Cortex of kidney (tissue), 1 donor: ENCODE data around the gene MDK.

Experiments
- DNase-seq: peaks from one replicate; lab custom pipeline; 2025; lab: John Stamatoyannopoulos, UW

MDK gene, protein sequence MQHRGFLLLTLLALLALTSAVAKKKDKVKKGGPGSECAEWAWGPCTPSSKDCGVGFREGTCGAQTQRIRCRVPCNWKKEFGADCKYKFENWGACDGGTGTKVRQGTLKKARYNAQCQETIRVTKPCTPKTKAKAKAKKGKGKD

DNA sequence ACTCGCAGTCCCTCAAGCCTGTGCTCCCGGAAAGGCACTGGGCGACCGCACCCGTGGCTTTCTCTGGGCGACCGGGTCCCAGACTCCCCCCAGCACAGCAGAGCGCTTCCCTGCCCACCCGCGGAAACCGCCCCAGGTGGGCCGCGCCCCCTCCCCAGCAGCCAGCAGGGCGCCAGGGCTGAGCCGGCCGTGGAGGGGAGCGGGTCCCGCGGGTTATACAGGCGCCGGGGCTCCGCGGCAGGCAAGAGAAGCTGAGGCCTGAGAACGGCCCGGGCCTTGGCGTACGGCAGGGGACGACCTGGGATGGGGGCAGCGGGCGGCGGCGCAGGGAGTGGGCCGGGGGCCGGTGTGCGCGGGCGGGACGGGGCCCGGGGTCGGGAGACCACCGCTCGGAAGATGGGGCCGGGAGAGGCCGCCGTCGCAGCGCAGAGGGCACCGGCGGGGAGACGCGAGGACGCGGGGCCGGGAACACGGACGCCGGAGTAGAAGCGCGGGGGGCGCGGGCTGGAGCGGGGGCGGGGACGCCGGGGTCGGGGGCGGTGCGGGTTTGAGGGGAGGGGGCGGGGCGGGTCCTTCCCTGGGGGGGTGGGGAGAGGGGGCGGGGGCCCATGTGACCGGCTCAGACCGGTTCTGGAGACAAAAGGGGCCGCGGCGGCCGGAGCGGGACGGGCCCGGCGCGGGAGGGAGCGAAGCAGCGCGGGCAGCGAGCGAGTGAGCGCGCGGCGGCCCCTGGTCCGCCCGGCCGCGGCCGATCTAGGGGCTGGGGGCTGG lies at the start of gene MDK:
Gene MDK (plus strand): TSS at position 622 of the 771 bp plus-strand sequence. CDS start 389 bp downstream, outside the sequence.
- no peak for DNase-seq

DNA sequence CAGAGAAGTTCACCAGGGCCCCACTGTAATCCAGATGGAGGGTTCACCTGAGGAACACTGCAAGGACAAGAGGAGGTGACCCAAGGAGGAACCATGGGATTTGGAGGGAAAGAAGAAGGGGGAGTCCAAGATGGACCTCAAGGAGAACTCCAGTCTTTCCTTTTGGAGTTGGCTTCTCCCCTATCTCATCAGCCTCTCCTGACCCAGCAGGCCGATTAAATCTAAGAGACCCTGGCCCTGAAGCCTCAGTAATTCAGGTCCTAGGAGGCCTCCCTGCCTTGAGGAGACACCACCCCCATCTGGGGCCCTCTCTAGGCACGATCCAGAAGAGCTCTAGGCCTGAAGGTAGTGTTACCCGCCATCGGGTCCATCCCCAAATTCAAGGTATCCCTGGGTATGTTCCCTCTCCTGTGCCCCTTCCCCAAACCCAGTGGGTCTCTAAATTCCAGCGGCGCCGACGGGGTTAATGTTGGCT lies 49.3 kb upstream of the MDK start:
- no peak for DNase-seq

DNA sequence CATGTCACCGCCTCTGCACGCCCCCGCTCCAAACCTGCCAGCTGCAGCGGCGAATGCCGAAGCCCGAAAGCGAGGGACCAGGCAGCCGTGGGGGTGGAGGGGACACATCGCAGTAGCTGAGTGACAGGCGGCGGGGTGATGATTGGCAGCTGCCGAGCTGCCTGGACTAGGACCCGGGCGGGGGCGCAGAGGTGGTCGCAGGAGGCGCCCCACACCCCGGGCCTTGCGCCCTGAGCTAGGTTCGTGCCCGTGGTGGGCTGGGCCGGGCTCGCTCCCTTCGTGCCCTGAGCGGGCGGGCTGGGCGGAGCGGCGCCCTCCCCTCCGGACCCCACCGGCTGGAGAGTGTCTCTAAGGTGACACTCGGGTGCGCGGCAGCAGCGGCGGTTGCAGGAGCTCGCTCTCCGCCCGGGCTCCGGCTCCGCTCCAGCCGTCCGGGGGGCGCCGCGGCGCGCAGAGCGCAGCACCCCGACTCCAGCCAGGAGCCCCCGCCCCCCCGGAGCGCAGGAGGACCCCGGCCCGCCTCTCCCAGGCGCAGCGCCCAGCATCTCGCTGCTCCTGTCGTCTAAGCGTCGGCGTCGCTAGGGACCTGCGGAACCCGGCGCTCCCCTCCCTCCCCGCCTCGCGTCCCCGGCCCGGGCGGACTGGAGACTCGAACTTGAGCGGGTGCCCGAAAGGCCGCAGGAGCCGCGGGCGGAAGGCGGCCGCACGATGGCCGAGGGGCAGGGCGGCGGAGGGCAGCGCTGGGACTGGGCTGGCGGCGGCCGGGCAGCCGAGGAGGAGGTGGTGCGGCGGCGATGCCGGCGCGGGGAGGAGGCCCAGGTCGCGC lies 48.7 kb upstream of the MDK start:
- DNase-seq = no peak

DNA sequence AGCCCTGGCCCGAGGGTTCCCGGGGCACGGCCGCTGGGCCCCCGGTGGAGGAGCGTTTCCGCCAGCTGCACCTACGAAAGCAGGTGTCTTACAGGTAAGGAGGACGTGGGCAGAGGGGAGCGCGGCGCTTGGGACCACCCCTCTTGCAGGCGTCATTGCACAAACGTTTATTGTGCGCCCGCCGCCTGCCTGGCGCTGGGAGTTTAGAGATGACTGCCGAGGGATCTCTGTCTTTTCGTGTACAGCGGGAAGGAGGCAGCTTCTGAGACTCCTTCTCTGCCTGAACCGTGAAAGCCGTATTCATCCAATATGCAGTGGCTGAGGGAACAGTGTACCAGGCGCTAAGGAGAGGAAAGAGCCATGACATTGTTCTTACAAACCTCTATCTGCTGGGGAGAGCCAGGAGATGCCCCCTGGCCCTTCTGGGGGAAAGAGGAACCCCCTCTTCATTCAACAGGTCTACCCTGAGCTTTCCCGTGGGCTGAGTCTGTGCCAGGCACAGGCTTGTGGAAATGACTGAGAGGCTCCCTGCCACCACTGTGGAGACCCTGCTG lies 48.0 kb upstream of the MDK start:
- DNase-seq = no peak

DNA sequence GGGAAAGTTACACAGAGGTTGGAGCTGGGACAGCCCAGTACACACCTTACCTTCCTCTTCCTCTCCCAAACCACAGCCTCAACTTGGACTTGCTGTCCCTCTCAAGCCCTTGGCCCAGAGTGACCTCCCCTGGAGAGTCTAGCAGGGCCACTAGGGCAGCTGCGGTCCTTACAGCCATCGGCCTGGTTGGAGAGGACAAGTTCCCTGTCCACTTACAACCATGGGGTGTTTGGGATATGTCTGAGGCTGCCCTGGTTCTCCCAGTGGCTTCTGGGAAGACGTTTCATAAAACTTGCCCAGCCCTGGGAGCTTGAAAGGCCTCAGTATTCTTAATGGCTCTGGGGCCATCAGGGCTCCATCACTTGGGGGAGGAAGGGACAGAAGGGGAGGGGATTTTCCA lies 47.3 kb upstream of the MDK start:
- no peak for DNase-seq

DNA sequence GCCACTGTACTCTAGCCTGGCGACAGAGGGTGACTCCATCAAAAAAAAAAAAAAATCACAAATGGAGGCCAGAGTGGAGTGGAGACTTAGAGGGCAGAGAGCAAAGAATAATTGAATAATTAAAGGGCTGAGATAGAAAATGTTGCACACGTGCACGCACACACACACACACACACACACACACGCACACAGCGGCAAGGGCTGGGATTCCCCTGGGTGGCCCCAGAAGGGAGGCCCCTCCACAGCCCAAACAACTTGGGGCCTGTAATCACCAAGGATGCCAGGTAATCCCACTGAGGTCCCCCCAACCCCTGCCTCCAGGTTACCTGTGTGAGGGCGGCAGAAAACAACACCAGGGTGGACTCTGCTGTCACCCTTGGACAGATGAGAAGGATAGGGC lies 46.2 kb upstream of the MDK start:
- no peak for DNase-seq

DNA sequence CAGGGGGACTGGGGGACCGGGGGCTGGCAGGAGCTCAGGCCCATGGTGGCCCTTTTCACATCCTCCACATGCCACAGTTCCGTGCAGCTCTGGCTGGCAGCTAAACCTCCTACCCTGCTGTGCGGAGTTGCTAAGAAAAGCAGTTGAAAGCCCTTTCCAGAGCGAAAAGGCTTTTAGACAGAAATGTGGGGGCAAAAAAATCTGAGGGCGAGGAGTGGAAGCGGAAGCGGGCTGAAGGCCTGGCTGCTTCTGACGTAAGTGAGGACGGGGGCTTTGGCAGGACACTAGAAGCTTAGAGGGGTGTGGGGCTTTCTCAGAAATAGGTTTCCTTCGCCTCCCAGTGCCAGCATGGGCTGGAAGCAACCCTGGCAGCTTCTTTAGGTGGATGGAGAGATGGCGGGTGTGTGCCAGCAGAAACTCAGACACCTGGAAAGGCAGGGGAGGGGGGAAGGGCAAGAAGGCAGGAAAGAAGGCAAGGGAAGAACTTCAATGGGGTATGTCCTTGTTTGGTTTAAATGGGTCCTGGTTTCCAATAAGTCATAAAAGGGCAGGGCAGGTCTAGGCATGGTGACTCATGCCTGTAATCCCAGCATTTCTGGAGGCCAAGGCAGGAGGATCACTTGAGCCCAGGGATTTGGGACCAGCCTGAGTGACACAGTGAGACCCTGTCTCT lies 45.4 kb upstream of the MDK start:
- no peak for DNase-seq

DNA sequence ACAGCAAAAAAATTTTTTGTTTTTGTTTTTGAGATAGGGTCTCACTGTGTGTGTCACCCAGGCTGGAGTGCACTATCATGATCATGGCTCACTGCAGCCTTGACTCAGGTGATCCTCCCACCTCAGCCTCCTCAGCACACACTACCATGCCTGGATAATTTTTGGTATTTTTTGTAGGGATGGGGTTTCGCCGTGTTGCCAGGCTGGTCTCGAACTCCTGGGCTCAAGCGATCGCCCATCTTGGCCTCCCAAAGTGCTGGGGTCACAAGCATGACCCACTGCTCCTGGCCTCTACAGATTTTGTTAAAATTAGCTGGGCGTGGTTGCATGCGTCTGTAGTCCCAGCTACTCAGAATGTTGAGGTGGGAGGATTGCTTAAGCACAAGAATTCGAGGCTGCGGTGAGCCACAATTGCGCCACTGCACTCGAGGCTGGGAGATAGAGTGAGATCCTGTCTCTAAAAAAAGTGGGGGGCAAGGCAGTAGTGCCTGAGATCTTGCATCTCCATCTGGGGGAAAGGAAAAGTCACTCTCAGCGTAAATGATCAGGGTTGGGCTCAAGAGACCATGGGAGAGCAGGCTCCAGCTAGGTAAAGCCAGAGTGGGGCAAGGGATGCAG lies 44.8 kb upstream of the MDK start:
- no peak for DNase-seq

DNA sequence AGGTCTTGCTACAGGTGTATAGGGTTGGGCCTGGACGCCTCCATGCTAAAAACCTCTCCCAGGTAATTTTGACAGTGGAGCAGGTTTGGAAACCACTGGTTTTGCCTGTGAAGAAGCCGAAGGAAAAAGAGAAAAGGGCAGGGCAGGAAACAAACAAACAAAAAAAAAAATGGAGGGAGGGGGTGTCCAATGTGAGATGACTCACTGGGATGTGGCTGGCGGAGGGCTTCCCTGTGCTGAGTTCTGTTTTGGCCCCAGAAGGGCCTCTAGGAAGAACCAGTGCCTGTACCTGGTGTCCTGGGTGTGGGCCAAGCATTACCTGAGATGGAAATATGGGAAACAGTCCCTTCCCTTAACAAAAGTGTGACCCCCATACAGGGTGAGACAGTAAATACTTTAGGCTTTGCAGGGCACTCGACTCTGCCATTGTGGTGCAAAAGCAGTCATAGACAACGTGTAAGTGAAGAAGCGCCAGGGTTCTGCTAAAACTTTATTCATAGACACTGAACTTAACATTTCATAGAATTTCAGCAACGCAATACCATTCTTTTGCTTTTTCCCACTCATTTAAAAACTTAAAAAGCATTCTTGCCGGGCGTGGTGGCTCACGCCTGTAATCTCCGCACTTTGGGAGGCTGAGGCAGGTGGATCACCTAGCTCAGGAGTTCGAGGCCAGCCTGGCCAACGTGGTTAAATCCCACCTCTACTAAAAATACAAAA lies 43.7 kb upstream of the MDK start:
- no peak for DNase-seq

DNA sequence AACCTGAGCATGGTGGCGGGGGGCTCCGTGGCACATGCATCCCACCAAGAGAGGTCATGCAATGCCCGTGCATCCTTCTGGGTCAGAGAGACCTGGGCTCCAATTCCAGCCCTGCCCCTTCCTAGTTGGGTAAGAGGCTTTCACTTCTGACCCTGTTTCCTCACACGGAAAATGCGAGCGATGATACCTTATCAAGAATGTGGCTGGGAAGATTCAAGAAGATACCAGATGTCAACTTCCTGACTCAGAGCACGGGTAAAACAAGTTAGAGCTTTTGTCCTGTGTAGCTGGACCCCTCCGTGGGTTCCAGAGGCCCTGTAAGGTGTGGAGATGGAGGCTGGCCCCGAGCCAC lies 42.9 kb upstream of the MDK start:
- no peak for DNase-seq

DNA sequence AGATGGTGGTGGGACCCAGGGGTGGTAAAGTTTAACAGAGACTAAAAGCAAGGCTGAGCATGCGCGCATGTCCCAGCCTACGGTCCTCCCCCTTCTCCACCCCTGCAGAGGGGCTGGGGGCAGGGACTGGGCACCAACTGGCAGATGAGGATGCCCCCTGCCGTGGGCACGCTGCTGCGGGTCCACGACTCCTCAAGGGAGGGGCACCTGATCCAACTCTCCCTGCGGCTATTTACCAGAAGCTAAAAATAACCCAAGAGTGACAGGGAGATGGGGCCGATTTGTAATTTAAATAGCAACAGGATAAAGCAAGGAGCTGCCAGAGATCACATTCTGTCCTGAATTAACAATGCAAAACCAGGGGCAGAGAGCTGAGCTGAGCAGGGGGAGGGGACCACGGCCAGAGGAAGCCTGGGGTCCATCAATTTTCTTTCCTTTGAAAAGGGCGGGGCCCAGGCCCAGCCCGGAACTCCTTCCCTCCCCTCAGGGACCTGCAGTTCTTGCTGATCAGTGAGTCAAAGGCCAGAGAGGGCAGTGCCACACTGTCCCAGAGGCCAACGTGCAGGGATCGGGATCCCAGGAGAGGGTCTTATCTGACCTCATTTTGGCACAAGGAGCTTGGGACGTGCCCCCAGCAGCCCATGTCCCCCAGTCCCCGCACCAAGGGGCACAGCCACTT lies 42.3 kb upstream of the MDK start:
- DNase-seq = no peak

DNA sequence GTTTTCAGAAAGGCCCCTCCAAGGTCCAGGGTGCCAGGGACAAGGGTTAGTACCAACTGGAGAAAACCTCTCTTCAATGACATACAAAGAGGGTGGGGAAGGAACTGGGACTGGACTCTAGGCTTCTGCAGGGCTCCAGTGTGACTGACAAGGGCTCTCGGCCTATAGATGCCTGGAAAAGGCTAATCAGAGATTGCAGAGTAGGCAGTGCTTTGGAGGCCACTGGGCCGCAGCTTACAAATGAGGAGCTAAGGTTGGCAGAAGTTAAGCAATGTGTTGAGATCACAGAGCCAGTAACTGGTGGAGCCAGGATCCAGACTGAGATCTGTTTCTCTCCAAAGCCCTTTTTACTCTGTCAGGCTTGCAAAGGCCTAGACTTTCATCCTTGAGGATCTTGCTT lies 41.7 kb upstream of the MDK start:
- DNase-seq = no peak

DNA sequence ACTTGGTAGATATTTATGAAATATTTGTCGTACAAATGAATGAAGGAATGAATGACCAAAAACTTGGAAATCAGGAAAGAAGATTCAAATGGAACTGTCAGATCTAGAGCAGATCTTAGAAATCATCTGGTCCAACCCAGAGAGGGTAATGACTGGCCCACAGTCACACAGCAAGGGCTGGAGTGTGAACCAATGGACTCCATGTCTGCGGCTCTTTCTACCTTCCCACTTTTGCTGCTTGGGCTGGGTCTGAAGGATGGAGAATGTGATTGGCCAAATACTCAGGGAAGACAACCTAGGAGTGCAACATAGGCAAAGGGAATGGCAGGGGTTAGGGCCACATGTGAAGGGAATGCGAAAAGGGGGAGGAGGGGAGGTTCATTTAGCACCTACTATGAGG lies 40.0 kb upstream of the MDK start:
- no peak for DNase-seq

DNA sequence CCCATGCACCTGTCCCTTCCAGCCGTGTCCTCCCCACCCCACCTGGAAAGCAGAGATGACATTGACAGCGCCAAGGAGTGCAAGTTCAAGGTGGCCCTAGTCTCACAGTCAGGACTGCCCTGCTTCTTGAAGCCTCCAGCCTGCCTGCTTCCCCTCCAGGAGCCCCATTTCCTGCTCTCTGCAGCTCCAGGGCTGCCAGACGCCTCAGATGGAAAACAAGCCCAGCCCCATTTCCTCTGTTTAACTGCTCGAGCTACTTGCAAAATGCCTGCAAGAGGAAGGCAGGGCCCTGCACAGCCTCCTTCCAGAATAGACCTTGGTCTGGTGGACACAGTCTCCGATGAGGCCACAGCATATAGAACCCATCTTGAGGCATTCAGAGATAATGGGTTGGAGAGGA lies 39.2 kb upstream of the MDK start:
- no peak for DNase-seq

DNA sequence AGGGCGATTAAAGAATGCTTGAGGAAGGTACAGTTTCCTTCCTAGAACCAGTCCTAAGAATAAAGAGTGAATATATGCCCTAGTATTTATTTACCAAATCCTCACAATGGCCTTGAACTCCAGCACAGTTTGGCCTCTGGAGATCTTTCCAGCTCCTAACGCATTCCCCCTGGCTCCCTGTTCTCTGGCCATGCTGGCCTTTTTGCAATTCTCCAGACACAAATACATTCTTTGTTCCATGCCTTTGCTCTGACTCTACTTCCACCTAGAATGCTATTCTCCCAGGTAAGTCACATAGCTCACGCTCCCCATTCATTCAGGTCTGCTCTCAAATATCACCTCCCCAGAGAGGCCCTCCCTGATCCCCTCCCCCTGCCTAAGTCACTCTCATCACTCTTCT lies 37.9 kb upstream of the MDK start:
- no peak for DNase-seq

DNA sequence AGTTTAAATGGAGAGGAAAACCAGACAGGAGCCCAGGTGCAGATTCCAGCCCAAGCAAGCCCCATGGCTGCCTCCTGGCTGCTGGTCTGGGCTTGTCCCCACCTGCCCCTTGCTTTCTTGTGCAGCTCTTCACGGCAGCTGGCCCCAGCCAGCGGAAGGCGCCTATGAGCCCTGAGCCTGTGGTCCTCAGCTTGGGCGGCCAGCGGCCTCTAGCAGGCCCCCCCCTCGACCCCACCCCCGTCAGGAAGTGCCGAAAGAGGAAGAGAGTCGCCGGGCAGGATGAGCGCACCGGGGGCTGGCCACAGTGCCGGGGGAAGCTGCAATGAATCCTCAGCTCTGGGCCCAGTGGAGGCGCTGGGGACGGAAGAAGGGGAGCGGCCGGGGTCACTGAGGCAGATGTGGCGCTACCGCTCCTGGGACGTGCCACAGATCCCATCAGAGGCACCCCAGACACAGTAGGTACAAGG lies 36.3 kb upstream of the MDK start:
- DNase-seq = no peak

DNA sequence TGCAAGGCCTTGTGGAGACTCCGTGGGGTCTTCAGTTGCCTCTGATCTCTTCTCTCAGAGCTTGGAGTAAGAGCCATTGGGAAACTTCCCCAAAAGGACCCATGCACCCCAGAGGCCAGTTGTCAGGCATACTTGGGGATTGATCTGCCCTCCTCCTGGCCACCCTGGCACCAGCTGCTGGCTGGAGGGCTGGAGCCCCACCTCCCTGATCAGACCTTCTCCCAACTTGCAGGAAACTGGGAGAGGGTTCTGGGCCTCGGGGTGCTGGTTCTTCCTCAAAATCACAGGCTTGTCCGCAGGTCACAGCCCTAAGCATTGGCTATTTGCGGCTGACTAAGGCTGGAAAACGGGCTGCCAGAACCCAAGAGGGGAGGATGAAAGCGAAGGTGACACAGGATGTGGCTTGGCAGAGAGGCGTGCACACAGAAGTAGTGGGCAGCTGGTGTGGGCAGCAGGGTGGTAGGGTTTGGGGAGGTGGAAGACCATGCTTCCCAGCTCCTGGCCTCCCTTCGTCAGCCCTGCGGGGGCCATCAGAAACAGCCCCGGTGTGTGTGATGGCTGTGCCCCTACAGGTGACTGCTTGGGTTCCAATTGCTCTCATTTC lies 35.5 kb upstream of the MDK start:
- no peak for DNase-seq

DNA sequence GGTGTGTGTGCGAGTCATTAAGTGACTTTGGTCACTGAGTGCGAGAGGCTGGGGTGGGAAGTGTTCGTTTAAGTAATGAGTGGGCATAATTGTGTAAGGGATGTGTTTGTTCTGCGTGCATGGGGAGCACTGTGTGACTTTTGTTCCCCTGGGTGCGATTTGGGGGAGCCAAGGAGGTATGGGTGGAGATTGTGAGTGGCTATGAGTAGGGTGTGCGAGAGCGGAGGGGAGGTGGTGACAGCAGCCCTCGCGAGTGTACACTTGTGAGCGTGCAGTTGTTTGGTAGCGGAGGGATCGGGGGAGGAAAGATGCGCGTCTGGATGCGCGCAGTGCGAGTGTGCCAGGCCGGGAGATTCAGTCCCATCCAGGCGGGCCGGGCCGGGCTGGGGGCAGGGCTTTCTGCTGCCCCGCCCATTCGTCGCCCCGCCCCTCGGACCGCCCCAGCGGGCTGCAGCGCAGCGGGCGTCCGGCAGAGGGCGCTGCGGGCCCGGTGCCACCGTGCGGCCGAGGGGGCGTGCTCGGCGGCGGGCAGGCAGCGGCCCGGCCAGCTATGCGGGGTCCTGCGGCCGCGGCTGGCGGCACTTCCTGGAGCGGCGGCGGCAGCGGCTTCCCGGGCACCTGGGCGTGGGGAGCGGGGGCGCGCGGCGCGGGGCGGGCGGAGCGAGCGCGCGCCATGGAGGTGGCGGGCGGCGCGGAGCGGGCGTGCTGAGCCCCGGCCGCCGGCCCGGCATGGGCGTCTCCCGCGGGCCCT lies 34.4 kb upstream of the MDK start, which contains the start of gene DGKZ:
Gene DGKZ (plus strand): TSS at position 578 of the 751 bp plus-strand sequence. CDS start 197 bp downstream, outside the sequence.
- DNase-seq = no peak
